Measurements from ENCODE around the gene NAGPA.

NAGPA gene

DNA sequence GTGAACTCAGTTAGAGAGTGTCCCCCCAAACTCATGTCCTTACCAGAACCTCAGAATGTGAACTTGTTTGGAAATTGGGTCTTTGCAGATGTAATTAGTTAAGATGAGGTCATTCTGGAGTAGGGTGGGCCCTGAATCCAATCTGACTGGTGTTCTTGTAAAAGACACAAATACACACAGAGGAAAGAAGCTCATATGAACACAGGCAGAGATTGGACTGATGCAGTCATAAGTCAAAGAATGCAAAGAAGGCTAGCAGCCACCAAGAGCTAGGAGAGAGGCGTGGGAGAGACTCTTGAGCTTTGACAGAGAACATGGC, 2.1 kb upstream of the NAGPA start:
- no peaks in the 10 kb centered on the region for H3K27me3 ChIP-seq (ENCODE audit: insufficient read depth, poor library complexity, severe bottlenecking)
- DNase-seq (ENCODE audit: low spot score) (no peak), ATAC-seq (ENCODE audit: low read depth) (no peak)
- H3K4me1 ChIP-seq (ENCODE audit: insufficient read depth, poor library complexity, severe bottlenecking) = peaks cover 5% of the 10 kb centered on the region
- no peak overlapping the region for H3K27ac ChIP-seq (ENCODE audit: poor library complexity, severe bottlenecking)
- no peaks in the 10 kb centered on the region for H3K9me3 ChIP-seq (ENCODE audit: severe bottlenecking)
- no peaks in the 10 kb centered on the region for H3K36me3 ChIP-seq (ENCODE audit: low read depth)
- TF ChIP-seq, protein P1, sequence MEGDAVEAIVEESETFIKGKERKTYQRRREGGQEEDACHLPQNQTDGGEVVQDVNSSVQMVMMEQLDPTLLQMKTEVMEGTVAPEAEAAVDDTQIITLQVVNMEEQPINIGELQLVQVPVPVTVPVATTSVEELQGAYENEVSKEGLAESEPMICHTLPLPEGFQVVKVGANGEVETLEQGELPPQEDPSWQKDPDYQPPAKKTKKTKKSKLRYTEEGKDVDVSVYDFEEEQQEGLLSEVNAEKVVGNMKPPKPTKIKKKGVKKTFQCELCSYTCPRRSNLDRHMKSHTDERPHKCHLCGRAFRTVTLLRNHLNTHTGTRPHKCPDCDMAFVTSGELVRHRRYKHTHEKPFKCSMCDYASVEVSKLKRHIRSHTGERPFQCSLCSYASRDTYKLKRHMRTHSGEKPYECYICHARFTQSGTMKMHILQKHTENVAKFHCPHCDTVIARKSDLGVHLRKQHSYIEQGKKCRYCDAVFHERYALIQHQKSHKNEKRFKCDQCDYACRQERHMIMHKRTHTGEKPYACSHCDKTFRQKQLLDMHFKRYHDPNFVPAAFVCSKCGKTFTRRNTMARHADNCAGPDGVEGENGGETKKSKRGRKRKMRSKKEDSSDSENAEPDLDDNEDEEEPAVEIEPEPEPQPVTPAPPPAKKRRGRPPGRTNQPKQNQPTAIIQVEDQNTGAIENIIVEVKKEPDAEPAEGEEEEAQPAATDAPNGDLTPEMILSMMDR (IDR thresholded peaks at IDR 0.05; ENCODE audit: poor library complexity, severe bottlenecking) = no peak
- no peak overlapping the region for H3K4me3 ChIP-seq (ENCODE audit: severe bottlenecking)

DNA sequence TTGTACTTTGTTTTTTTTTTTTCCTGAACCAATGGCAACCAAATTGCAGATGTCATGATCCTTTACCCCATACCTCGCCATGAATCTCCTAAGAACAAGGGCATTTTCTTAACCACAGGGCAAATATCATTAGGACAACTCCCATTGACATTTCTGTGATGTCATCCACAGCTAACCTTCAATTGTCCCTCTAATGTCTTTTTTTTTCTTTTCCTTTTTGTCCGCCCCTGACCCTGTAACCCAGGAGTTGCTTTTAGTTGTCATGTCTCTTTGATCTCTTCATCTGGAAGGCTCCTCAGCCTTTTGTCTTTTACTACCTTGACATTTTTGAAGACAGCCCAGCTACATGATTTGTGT, 410 bp upstream of the NAGPA start:
- DNase-seq (ENCODE audit: low spot score) (no peak), ATAC-seq (ENCODE audit: low read depth) (no peak)
- Histone ChIP-seq H3K4me3 (ENCODE audit: severe bottlenecking) (peak overlapping the region; percentile 73), H3K27ac (ENCODE audit: poor library complexity, severe bottlenecking) (no peak overlapping the region), H3K27me3 (ENCODE audit: insufficient read depth, poor library complexity, severe bottlenecking) (no peaks in the 10 kb centered on the region), H3K36me3 (ENCODE audit: low read depth) (no peaks in the 10 kb centered on the region), H3K9me3 (ENCODE audit: severe bottlenecking) (no peaks in the 10 kb centered on the region), H3K4me1 (ENCODE audit: insufficient read depth, poor library complexity, severe bottlenecking) (peaks cover 5% of the 10 kb centered on the region)
- TF ChIP-seq, protein P1 (IDR thresholded peaks at IDR 0.05; ENCODE audit: poor library complexity, severe bottlenecking) = no peak

DNA sequence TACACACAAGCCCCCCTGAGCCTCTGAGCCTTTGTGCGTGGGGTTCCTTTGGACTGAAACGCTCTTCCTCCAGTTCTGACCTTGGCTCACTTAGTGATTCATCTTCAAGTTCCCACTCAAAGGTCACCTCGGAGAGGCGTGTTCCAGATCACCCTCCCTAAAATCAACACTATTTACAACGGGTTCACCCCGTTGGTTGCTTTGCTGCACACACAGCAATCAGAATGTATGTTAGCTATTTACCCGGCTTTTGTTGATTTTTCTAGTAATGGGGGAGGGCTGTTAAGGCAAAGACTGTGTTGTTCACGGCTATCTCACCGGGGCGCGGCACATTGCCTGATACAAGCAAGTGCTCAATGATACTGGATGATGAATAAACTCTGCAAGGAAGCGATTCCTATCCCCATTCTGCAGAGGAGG, 977 bp downstream of the NAGPA start:
- DNase-seq (ENCODE audit: low spot score) = no peak
- H3K27ac ChIP-seq (ENCODE audit: poor library complexity, severe bottlenecking) = no peak overlapping the region
- H3K4me1 ChIP-seq (ENCODE audit: insufficient read depth, poor library complexity, severe bottlenecking) = peaks cover 5% of the 10 kb centered on the region
- H3K9me3 ChIP-seq (ENCODE audit: severe bottlenecking) = no peaks in the 10 kb centered on the region
- no peaks in the 10 kb centered on the region for H3K27me3 ChIP-seq (ENCODE audit: insufficient read depth, poor library complexity, severe bottlenecking)
- TF ChIP-seq, protein P1 (IDR thresholded peaks at IDR 0.05; ENCODE audit: poor library complexity, severe bottlenecking) = no peak
- no peak for ATAC-seq (ENCODE audit: low read depth)
- H3K36me3 ChIP-seq (ENCODE audit: low read depth) = no peaks in the 10 kb centered on the region
- peak overlapping the region; percentile 73 for H3K4me3 ChIP-seq (ENCODE audit: severe bottlenecking)

DNA sequence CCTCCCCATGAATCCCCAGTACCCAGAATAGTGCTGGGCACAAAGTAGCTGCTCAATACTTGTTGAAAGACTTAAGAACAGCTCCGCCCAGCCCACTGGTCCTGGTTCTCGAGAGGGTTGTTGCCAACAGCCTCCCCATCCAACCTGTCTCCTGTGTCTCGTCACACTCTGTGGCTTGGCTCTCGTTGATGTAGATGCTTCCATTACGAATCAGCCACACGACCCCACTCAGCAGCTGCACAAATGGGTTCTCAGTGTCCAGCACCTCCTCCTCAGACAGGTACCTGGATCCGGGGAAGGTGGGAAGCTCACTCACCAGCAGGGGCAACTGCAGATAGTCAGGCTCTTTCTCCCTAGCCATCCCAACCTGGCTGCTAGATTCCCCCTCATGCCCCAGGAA, 2.1 kb downstream of the NAGPA start:
- TF ChIP-seq, protein P1 (IDR thresholded peaks at IDR 0.05; ENCODE audit: poor library complexity, severe bottlenecking) = no peak
- ATAC-seq (ENCODE audit: low read depth) = no peak
- no peaks in the 10 kb centered on the region for H3K27me3 ChIP-seq (ENCODE audit: insufficient read depth, poor library complexity, severe bottlenecking)
- no peak overlapping the region for H3K27ac ChIP-seq (ENCODE audit: poor library complexity, severe bottlenecking)
- H3K4me1 ChIP-seq (ENCODE audit: insufficient read depth, poor library complexity, severe bottlenecking) = peaks cover 5% of the 10 kb centered on the region
- H3K36me3 ChIP-seq (ENCODE audit: low read depth) = no peaks in the 10 kb centered on the region
- DNase-seq (ENCODE audit: low spot score) = no peak
- no peak overlapping the region for H3K4me3 ChIP-seq (ENCODE audit: severe bottlenecking)
- no peaks in the 10 kb centered on the region for H3K9me3 ChIP-seq (ENCODE audit: severe bottlenecking)

DNA sequence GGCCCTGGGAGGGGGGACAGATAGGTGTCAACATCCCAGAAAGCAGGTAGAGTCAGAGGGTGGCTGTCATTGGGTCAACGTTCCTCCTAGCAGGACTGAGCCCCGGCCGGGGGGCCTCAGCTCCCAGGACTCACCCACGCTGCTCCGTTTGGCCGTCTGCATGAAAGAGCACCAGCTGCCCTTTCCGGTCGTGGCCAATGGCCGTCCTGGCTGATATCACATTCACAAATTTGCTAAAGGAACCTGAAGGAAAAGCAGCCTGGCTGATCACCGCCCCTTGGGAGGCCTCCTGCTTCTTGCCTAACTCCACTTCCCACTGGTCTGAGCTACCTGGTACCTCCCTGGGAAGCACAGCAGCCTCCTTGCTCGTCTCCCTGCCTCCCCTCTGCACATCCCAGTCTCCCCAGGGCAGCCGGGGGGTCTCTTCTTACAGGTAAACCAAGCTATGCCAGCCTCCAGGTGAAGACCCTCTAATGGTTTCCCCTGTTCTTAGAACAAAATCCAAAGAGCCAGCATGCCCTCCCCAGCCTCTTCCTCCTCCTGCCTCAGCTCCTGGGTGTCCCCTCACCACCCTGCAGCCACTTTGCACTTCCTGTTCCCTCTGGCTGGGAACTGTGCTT, 3.4 kb downstream of the NAGPA start:
- H3K9me3 ChIP-seq (ENCODE audit: severe bottlenecking) = no peaks in the 10 kb centered on the region
- H3K4me1 ChIP-seq (ENCODE audit: insufficient read depth, poor library complexity, severe bottlenecking) = peaks cover 5% of the 10 kb centered on the region
- no peaks in the 10 kb centered on the region for H3K27me3 ChIP-seq (ENCODE audit: insufficient read depth, poor library complexity, severe bottlenecking)
- TF ChIP-seq, protein P1 (IDR thresholded peaks at IDR 0.05; ENCODE audit: poor library complexity, severe bottlenecking) = no peak
- no peak overlapping the region for H3K4me3 ChIP-seq (ENCODE audit: severe bottlenecking)
- no peak for ATAC-seq (ENCODE audit: low read depth)
- DNase-seq (ENCODE audit: low spot score) = no peak
- H3K36me3 ChIP-seq (ENCODE audit: low read depth) = no peaks in the 10 kb centered on the region
- H3K27ac ChIP-seq (ENCODE audit: poor library complexity, severe bottlenecking) = no peak overlapping the region

Measured in RWPE2 (cell line).